DND-41 (cell line): ENCODE results near the gene YIPF4.

Source experiments
- CTCF ChIP-seq: IDR thresholded peaks from 2 replicates; pipeline ENCODE4 v1.5.1; 2012; ENCODE audit warnings: borderline replicate concordance, low read length, moderate library complexity, mild to moderate bottlenecking; ENCODE audit not compliant: poor library complexity, severe bottlenecking; ENCODE audit errors: extremely low read depth
- EZH2 ChIP-seq: IDR thresholded peaks from 3 replicates; pipeline ENCODE4 v1.6.1; 2012; ENCODE audit warnings: borderline replicate concordance, low read depth, mild to moderate bottlenecking, moderate library complexity, low read length, inconsistent platforms; ENCODE audit not compliant: severe bottlenecking

DNA sequence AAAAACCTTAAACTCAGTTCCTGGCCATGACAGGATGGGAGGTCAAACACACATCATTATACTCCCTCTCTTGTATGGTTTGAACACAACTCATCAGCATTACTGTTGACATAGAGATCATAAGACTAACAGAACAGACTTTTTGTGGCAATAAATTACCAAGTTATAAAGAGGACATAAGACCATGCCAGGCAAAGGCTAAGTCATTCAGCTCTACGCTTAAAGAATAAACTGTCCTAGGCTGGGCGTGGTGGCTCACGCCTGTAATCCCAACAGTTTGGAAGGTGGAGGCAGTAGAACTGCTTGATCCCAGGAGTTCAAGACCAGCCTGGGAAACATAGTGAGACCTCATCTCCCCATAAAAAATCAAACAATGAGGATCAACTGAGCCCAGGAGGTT lies 29.4 kb upstream of the YIPF4 start:
- TF ChIP-seq CTCF (no peak), EZH2 (no peak)
